ENCODE measurements around the gene RAPGEF3.

The RAPGEF3 gene

DNA sequence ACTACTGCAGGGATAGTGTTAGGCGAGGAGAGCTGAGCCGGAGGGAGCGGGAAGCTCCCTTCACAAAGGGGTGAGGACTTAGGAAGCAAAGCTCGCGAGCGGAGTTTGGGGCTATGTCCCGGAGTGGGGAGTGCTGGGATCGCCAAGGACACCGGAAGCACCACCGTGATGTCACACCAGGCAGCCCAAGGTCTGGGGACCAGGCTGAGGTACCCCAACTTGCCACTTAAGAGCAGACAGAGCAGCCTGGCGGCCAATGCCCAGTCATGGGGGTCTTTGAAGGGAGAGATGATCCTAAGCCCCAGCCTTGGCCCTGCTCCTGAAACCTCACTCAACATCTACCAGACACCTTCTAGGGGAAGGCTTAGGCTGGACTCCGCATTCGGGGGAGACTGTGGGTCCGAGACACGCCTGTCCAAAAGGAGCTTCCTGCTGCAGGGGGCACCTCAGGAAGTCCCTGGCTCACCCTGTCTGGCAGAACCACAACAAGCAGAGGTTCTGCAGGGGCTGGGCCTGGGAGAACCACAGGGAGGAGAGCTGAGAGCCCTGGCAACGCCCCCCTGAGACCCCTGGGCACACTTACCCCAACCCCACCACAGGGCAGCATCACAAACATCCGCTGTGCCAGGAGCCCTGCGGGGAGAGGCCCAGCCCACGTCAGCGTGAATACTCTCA is 32.1 kb upstream of the RAPGEF3 start:
- DNase-seq: no peak

DNA sequence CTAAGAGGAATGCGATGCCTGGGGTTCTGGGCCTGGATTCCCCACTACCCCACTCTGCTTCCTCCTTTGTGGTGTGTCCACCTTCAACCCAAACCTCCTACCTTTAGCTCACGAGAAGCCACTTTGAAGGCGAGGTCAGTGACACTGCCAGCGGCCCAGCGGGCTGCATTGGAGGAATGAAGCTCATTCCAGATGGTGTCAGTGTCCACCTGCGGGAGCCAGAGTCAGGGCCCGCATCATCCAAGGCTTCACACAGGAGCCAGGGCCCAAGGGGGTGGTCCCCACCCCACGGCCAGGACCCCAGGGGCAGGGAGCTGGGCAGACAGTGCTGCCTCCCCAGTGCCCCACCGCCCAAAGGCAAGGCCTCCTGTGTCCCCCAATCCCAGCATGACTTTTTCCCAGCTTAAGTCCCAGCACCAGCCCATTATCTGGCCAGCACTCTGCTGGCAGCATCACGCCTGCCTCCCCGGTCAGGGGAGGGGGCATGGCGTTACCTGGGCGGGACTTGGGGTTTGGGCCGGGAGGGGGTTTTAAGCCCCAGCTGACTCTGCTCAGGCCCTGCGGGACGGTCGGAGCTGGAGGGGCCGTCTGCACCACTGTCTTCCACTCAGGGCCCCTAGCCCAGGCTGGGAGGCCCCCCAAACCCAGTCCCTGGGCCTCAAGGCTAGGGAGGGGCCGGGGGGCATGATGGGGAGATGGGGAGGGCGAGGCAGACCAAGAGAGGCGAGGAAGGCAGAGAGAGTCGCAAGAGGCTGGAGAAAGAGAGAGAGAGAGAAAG is 31.2 kb upstream of the RAPGEF3 start:
- no peak for DNase-seq

DNA sequence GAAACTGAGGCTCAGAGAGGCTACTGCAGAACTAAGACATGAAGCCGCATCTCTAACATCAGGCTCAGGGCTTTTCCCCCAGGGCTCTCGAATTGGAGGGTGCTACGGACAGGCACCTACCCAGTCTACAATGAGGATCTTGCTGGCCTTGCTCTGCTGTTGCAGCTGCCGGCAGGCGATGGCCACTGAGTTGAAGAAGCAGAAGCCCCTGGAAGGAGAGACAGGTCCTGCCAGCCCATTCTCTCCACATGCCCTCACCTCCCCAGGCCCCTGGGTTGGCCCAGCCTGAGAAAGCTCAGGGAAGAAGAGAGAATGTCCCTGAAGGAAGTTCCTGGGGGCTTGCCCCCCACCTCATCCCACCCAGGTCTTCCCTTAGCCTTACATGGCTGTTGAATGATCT is 30.5 kb upstream of the RAPGEF3 start:
- no peak for DNase-seq

DNA sequence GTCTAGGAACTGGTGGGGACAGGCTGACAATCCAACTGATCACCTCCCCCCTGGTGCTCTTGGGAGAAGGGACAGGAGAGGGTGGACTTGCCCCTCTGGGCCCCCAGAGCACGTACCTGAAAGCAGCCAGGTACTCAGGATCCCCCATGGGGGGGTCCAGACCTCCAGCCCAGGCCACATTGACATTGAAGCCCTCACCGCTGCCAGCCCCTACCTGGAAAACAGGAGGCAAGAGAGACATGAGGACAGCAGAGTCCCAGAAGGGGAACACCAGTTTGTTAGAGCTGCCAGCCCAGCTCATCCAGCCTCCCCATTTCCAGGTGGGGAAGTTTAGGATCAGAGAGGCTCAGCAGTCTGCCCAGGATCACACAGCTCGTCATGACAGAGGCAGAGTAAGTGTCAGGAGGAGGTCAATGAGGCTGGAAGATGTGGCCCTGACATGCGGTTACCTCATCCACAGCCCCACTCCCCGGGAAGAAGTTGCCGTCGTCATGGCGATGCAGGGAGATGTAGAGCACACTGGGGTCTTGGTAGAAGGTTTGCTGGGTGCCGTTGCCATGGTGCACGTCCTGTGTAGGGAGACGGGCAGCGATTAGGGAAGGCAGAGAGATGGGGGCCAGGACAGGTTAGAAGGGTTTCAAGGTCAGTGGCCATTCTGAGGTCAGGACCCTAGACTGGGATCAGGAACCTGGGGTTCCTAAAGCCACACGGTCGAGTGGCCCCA is 29.1 kb upstream of the RAPGEF3 start:
- DNase-seq: no peak

- no peak for DNase-seq
These were observed 28.1 kb upstream of the RAPGEF3 start for GRCh38 chr12:47786662-47787280.

DNA sequence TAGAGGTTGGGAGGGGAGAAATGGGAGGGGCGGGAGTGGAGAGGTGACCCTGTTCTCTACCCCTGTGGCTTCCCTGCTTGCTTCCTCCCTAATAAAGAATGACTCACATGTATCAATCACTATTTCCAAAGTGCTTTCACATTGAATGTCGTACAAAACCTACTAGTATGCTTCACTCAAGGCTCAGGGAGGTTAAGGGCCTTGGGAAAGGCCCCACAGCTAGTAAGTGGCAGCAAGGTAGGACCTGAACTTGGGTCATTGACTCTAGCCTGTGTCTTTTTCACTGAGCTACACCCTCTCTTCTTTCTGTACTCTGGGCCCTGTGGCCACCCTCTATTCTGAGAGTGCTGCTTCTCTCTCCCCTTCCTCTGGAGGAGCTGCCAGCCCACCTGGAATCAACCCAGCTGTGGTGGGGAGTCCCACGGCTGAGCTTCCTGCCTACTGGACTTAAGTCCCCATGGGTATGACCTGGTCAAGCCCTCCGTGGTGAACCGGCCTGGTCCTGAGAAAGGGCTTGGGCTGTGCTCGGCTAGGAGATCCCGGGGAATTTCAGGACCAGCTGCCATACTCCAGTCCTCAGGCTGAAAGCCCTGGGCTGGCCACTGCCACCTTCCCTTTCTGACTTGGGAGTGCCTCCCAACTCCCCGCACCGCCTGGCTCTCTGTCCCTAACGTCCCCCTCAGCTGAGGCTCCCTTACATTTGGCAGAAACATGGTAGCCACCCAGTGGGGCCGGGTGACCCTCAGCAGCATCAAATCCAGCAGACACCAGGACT is 27.4 kb upstream of the RAPGEF3 start:
- DNase-seq: no peak

GRCh38 chr12:47785036-47785886 is 26.6 kb upstream of the RAPGEF3 start:
- no peak for DNase-seq

- no peak for DNase-seq
These were observed 25.4 kb upstream of the RAPGEF3 start for GRCh38 chr12:47783821-47784819.

GRCh38 chr12:47783024-47783755 is 24.5 kb upstream of the RAPGEF3 start:
- DNase-seq: no peak

- no peak for DNase-seq
These were observed 23.7 kb upstream of the RAPGEF3 start for GRCh38 chr12:47782372-47782770.

DNA sequence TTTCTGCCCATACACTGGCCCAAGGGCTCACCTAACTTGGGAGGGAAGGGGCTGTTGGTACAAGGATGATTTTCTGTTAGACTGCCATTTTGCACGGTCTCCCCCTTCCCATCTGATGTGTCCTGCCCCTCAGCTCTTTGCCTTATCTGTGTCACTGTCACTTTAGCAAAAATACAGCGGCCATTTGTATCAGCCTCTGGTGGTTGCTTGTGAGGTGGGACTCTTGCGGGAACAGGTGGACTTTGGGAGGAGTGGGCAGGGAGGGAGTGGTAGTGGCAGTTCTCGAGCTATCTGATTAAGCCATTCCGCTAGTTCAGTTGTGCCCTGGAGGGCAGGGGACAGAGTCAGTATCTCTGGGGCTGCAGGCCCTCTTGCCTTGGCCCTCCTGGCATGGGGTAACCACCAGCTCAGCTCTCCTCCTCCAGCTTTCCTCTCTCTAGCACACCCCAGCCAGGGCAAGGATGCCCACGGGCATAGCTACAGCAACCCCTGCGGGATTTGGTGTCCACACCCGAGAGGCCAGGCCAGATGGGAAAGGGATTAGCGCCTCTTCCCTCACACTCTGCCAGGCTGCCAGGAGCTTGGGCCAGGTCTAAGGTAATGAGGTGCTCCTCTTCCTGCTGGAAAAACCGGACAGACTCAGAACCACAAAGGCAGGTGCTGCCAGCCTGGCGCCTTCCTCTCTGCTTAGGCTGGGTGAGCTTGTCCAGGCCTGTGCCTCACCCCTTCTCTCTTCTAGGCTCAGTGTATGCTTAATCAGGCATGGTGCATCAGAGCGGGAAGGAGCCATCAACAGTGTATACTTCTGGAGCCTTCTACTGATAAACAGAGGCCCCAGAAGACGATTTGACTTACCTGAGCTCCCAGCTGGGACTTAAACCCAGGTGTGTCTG is 23.0 kb upstream of the RAPGEF3 start:
- DNase-seq: no peak

DNA sequence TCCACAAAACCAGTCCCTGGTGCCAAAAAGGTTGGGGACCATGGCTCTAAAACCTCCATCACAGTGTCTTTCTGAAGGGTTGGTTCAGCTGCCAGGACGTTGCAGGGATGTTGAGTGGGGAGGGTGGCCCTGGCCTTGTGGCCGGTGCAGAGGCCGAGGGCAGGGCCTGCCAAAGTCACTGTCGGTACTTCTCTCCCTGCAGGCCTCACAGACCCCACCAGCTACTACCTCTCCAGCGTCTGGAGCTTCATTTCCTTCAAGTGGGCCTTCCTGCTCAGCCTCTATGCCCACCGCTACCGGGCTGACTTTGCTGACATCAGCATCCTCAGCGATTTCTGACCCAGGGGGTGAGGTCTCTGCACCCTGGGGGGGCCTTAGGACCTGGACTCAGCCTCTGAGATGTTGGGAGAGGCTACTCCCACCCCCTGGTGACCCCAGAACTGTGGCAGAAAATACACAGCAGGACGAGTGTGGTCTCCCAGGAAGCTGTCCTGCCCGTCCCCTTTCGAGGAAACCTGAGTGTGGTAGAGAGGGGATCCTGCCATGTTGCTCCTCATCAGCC is 21.3 kb upstream of the RAPGEF3 start:
- no peak for DNase-seq

GRCh38 chr12:47779301-47779942 is 20.7 kb upstream of the RAPGEF3 start:
- peak; percentile 92 for DNase-seq

DNA sequence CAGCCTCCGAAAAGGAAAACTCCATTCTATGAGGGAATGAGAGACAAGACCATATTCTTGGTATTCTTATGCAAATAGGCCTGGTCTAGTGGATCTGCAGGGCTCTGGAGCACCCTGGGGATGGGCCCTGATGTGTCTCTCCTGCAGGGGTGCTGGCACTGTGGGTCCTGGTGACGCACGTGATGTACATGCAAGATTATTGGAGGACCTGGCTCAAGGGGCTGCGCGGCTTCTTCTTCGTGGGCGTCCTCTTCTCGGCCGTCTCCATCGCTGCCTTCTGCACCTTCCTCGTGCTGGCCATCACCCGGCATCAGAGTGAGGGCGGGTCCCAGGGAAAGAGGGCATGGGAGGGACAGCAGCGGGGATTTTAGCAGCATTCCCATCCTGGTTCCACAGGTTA is 20.2 kb upstream of the RAPGEF3 start:
- no peak for DNase-seq

DNA sequence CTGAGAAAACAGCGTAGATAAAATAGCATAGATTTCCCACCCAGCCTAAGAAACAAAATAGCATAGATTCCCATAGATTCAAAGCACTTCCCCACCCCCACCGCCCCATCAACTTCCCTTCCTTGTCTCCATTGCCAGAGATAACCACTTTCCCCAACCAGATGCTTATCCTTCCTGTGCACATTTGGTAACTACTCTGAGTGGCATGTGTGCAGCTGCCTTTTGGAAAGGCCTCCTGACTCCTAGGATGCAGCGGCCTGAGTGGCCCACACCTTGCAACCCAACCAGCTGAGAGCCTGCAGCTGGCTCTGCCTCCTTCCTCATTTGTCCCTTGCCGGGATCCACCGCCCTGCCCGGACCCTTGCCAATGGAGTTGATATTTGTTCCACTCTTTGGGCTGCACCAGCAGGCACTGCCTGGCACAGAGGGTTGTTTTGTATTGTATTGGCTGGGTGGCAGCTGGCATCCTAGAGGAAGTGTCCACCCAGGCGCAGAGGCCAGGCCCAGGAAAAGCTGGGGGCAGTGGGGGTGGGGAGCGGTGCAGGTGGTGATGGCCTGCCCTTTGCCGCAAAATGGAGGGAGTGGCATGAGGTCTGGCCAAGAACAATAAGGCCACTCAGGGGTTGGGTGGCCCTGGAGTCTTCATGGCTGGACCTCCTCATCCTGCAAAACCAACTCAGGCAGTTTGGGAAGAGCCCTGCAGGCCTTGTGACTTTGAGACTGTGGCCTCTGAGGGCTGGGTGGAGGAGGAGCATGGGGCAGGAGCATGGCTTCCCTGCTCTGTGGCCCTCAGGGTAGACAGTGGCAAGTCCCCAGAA is 19.3 kb upstream of the RAPGEF3 start:
- no peak for DNase-seq

- DNase-seq: no peak
These were observed 18.5 kb upstream of the RAPGEF3 start for GRCh38 chr12:47777151-47777550.

All from activated CD4-positive, alpha-beta T cell treated with anti-CD3 and anti-CD28 coated beads, Interleukin-10, Interleukin-2, amounts not matched to agents 100 ng/mL and 50 ng/mL, durations not matched to agents 16 hours and 8 hours (primary cell).